ENCODE measurements around the gene CHSY3. TPM values are rescaled to one million over a fixed set of nuclear protein-coding genes. Genes with fewer than 3 reads are reported as not detected.

Gene CHSY3
- polyA plus RNA-seq, 3 donors: 4.6 to 5.4 (median 5.3) TPM

Other genes starting within 250 kb of the CHSY3 start
- under 1 TPM; 0.07 to 0.11 (median 0.08) TPM for gene MINAR2, start 156.4 kb upstream of the CHSY3 start, polyA plus RNA-seq (ENCODE audit: insufficient read length in 3 of 3)